Endothelial cell (in vitro differentiated cells): ENCODE data around the gene ATP5MK. TPM values are rescaled to one million over a fixed set of nuclear protein-coding genes. Genes with fewer than 3 reads are reported as not detected.

Source experiments
- DNase-seq: peaks from one replicate; pipeline ENCODE4 v3.0.0; 2021; ENCODE audit warnings: low spot score
- H3K27ac Mint-ChIP-seq: one replicate; pipeline ENCODE4 v1.8.0; 2021; ENCODE audit warnings: mixed read lengths, inconsistent platforms; ENCODE audit not compliant: unreplicated experiment
- H3K27me3 Mint-ChIP-seq: one replicate; pipeline ENCODE4 v1.8.0; 2021; ENCODE audit warnings: mild to moderate bottlenecking, moderate library complexity, mixed read lengths, inconsistent platforms; ENCODE audit not compliant: unreplicated experiment
- H3K36me3 Mint-ChIP-seq: one replicate; pipeline ENCODE4 v1.8.0; 2021; ENCODE audit warnings: mild to moderate bottlenecking, low read depth, mixed read lengths, inconsistent platforms; ENCODE audit not compliant: unreplicated experiment
- H3K4me1 Mint-ChIP-seq: one replicate; pipeline ENCODE4 v1.8.0; 2021; ENCODE audit warnings: mild to moderate bottlenecking, mixed read lengths, inconsistent platforms; ENCODE audit not compliant: unreplicated experiment
- H3K4me3 Mint-ChIP-seq: one replicate; pipeline ENCODE4 v1.8.0; 2021; ENCODE audit warnings: mild to moderate bottlenecking, mixed read lengths, inconsistent platforms; ENCODE audit not compliant: unreplicated experiment
- H3K9me3 Mint-ChIP-seq: one replicate; pipeline ENCODE4 v1.8.0; 2021; ENCODE audit warnings: mixed read lengths, inconsistent platforms; ENCODE audit not compliant: unreplicated experiment
- total RNA-seq: library from RNA; stranded (reverse); fragmentation: NEBNext Ultra II Directional; extraction: Animal tissue kit (Norgen Biotek cat#: 25700); gene quantifications from one replicate; pipeline ENCODE4 v1.2.1, GENCODE V29; 2021; ENCODE audit not compliant: unreplicated experiment
- TF ChIP-seq, protein P1 (sequence below): fragments of 200-600 bp; sonication (generic); IDR thresholded peaks from one replicate; pipeline ENCODE4 v1.5.0; 2021; ENCODE audit warnings: antibody characterized with exemption; ENCODE audit not compliant: unreplicated experiment

ATP5MK gene
- total RNA-seq, 1 donor from 2014 or later, result 283 TPM

- Mint-ChIP-seq H3K36me3 (peaks cover 14% of the 10 kb centered on the region), H3K27ac (peak overlapping the region; percentile 68), H3K27me3 (peaks cover 5% of the 10 kb centered on the region), H3K9me3 (no peaks in the 10 kb centered on the region), H3K4me3 (peak overlapping the region; percentile 79), H3K4me1 (peaks cover 32% of the 10 kb centered on the region)
- TF ChIP-seq, protein P1, sequence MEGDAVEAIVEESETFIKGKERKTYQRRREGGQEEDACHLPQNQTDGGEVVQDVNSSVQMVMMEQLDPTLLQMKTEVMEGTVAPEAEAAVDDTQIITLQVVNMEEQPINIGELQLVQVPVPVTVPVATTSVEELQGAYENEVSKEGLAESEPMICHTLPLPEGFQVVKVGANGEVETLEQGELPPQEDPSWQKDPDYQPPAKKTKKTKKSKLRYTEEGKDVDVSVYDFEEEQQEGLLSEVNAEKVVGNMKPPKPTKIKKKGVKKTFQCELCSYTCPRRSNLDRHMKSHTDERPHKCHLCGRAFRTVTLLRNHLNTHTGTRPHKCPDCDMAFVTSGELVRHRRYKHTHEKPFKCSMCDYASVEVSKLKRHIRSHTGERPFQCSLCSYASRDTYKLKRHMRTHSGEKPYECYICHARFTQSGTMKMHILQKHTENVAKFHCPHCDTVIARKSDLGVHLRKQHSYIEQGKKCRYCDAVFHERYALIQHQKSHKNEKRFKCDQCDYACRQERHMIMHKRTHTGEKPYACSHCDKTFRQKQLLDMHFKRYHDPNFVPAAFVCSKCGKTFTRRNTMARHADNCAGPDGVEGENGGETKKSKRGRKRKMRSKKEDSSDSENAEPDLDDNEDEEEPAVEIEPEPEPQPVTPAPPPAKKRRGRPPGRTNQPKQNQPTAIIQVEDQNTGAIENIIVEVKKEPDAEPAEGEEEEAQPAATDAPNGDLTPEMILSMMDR, result no peak
- no peak for DNase-seq
Measured at GRCh38 chr10:103394180-103394579, 2.1 kb downstream of the ATP5MK start.

DNA sequence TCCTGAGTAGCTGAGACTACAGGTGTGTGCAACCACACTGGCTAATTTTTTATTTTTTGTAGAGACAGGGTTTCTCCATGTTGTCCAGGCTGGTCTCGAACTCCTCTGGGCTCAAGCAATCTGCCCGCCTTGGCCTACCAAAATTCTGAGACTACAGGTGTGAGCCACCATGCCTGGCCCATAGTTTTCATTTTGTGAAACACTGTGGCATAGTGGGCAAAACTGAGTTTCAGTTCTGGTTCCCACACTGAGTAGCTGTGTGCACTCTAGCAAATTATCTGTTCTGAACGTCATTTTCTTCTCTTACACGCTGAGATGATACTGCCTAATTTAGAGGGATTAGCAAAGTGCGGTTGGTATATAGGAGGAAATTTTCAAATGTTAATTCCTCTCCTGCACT is 13.5 kb downstream of the ATP5MK start:
- Mint-ChIP-seq H3K4me1 (no peaks in the 10 kb centered on the region), H3K27ac (no peak overlapping the region), H3K36me3 (no peaks in the 10 kb centered on the region), H3K27me3 (no peaks in the 10 kb centered on the region), H3K9me3 (no peaks in the 10 kb centered on the region), H3K4me3 (no peak overlapping the region)
- TF ChIP-seq, protein P1, result no peak
- no peak for DNase-seq

GRCh38 chr10:103374263-103374662 is 22.0 kb downstream of the ATP5MK start:
- TF ChIP-seq, protein P1, result no peak
- Mint-ChIP-seq H3K27me3 (peaks cover 1% of the 10 kb centered on the region), H3K4me1 (peaks cover 6% of the 10 kb centered on the region), H3K27ac (no peak overlapping the region), H3K4me3 (no peak overlapping the region), H3K36me3 (peaks cover 11% of the 10 kb centered on the region), H3K9me3 (no peaks in the 10 kb centered on the region)
- no peak for DNase-seq

GRCh38 chr10:103373544-103373943 is 22.7 kb downstream of the ATP5MK start:
- TF ChIP-seq, protein P1, result no peak
- DNase-seq, result no peak
- no peaks in the 10 kb centered on the region for H3K9me3 Mint-ChIP-seq
- H3K27ac Mint-ChIP-seq, result no peak overlapping the region
- H3K36me3 Mint-ChIP-seq, result peaks cover 11% of the 10 kb centered on the region
- H3K27me3 Mint-ChIP-seq, result peaks cover 1% of the 10 kb centered on the region
- peaks cover 6% of the 10 kb centered on the region for H3K4me1 Mint-ChIP-seq
- H3K4me3 Mint-ChIP-seq, result peak overlapping the region; percentile 21

- DNase-seq, result peak; percentile 84
- peaks cover 5% of the 10 kb centered on the region for H3K36me3 Mint-ChIP-seq
- TF ChIP-seq, protein P1, result no peak
- H3K27me3 Mint-ChIP-seq, result peaks cover 3% of the 10 kb centered on the region
- no peaks in the 10 kb centered on the region for H3K9me3 Mint-ChIP-seq
- peak within 1 kb of the TSS; percentile 90 for H3K4me3 Mint-ChIP-seq
- H3K27ac Mint-ChIP-seq, result peak within 1 kb of the TSS; percentile 90
- H3K4me1 Mint-ChIP-seq, result no peaks in the 10 kb centered on the region
Measured at GRCh38 chr10:103367782-103368518, 28.3 kb downstream of the ATP5MK start, which contains the start of gene TAF5. TSS of gene TAF5 (plus strand) at chr10:103367976. CDS start at chr10:103367990, 14 bp downstream.
